Measurements from ENCODE around the gene TRAF1. TPM values are rescaled to one million over a fixed set of nuclear protein-coding genes. Genes with fewer than 3 reads are reported as not detected.

TRAF1 gene
- total RNA-seq, 2 donors from 2014 or later, result 3.6 to 8.2 TPM

GRCh38 chr9:120854596-120855327, 71.8 kb downstream of the TRAF1 start:
- Histone ChIP-seq H3K36me3 (ENCODE audit: control insufficient read depth, insufficient read depth, low read length) (peaks cover 21% of the 10 kb centered on the region), H3K4me3 (ENCODE audit: low read length) (no peak overlapping the region), H3K27ac (ENCODE audit: low read depth, low read length) (no peak overlapping the region), H3K27me3 (ENCODE audit: control insufficient read depth, insufficient read depth, low read length, poor library complexity, severe bottlenecking) (no peaks in the 10 kb centered on the region), H3K4me1 (ENCODE audit: control insufficient read depth, insufficient read depth, low read length) (peaks cover 4% of the 10 kb centered on the region), H3K9ac (ENCODE audit: extremely low read depth, low read length, poor library complexity, severe bottlenecking) (no peak overlapping the region), H3K9me3 (ENCODE audit: control insufficient read depth, low read length) (no peaks in the 10 kb centered on the region)
- 92 to 93% methylated on average over 2 to 3 of the region's 3 CpGs for WGBS, 2 experiments (ENCODE audit: insufficient coverage in 1 of 2, insufficient read length in 1 of 2)
- Mint-ChIP-seq H3K27me3 (ENCODE audit: insufficient read depth) (no peaks in the 10 kb centered on the region), H3K4me3 (no peak overlapping the region), H3K9me3 (no peaks in the 10 kb centered on the region), H3K36me3 (ENCODE audit: low read depth) (no peaks in the 10 kb centered on the region), H3K4me1 (peaks cover 22% of the 10 kb centered on the region), H3K27ac (no peak overlapping the region)
- DNase-seq, result no peak
- TF ChIP-seq, protein P1, sequence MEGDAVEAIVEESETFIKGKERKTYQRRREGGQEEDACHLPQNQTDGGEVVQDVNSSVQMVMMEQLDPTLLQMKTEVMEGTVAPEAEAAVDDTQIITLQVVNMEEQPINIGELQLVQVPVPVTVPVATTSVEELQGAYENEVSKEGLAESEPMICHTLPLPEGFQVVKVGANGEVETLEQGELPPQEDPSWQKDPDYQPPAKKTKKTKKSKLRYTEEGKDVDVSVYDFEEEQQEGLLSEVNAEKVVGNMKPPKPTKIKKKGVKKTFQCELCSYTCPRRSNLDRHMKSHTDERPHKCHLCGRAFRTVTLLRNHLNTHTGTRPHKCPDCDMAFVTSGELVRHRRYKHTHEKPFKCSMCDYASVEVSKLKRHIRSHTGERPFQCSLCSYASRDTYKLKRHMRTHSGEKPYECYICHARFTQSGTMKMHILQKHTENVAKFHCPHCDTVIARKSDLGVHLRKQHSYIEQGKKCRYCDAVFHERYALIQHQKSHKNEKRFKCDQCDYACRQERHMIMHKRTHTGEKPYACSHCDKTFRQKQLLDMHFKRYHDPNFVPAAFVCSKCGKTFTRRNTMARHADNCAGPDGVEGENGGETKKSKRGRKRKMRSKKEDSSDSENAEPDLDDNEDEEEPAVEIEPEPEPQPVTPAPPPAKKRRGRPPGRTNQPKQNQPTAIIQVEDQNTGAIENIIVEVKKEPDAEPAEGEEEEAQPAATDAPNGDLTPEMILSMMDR (conservative IDR thresholded peaks at IDR 0.05), result no peak

GRCh38 chr9:120853198-120853597, 73.4 kb downstream of the TRAF1 start:
- Histone ChIP-seq H3K27me3 (ENCODE audit: control insufficient read depth, insufficient read depth, low read length, poor library complexity, severe bottlenecking) (no peaks in the 10 kb centered on the region), H3K9ac (ENCODE audit: extremely low read depth, low read length, poor library complexity, severe bottlenecking) (no peak overlapping the region), H3K36me3 (ENCODE audit: control insufficient read depth, insufficient read depth, low read length) (peaks cover 26% of the 10 kb centered on the region), H3K9me3 (ENCODE audit: control insufficient read depth, low read length) (no peaks in the 10 kb centered on the region), H3K4me3 (ENCODE audit: low read length) (no peak overlapping the region), H3K4me1 (ENCODE audit: control insufficient read depth, insufficient read depth, low read length) (peaks cover 4% of the 10 kb centered on the region), H3K27ac (ENCODE audit: low read depth, low read length) (no peak overlapping the region)
- Mint-ChIP-seq H3K36me3 (ENCODE audit: low read depth) (no peaks in the 10 kb centered on the region), H3K27me3 (ENCODE audit: insufficient read depth) (no peaks in the 10 kb centered on the region), H3K9me3 (no peaks in the 10 kb centered on the region), H3K4me1 (peaks cover 22% of the 10 kb centered on the region), H3K27ac (no peak overlapping the region), H3K4me3 (no peak overlapping the region)
- DNase-seq, result no peak
- TF ChIP-seq, protein P1 (conservative IDR thresholded peaks at IDR 0.05), result no peak
- WGBS, 2 experiments (ENCODE audit: insufficient coverage in 1 of 2, insufficient read length in 1 of 2), result 98 to 100% methylated on average over 3 to 4 of the region's 6 CpGs

Other genes starting within 250 kb of the TRAF1 start
- 10 to 100 TPM in 1 of 2 donors, 1 to 10 TPM in 1; 5.0 to 10.7 TPM for gene MEGF9, start 212.3 kb downstream of the TRAF1 start, total RNA-seq
- gene FBXW2, start 133.4 kb downstream of the TRAF1 start, total RNA-seq, result 10 to 100 TPM; 63.2 to 77.1 TPM
- 10 to 100 TPM; 21.8 to 52.7 TPM for gene PSMD5, start 83.9 kb downstream of the TRAF1 start, total RNA-seq
- 10 to 100 TPM; 17.9 to 21.9 TPM for gene PHF19, start 49.6 kb downstream of the TRAF1 start, total RNA-seq
- 10 to 100 TPM; 59.5 to 96.6 TPM for gene C5, start 123.5 kb upstream of the TRAF1 start, total RNA-seq
- gene CNTRL, start 148.2 kb upstream of the TRAF1 start, total RNA-seq, result 10 to 100 TPM; 18.0 to 21.0 TPM

Data from endodermal cell (in vitro differentiated cells).